GM19324 (cell line): ENCODE results near the gene ACHE.
A peak's percentile ranks its signal among the peaks of the same experiment; 100 is the strongest.
"Not testable (repeated sequence)": the region's sequence is repeated elsewhere in the genome, so short reads cannot be mapped to it uniquely, and the experiment has no call there.

Experiments used
- ATAC-seq: cut with Tn5 transposase; IDR thresholded peaks from one replicate; pipeline ENCODE4 v1.9.1; 2021; ENCODE audit warnings: mild to moderate bottlenecking, moderate library complexity; ENCODE audit not compliant: unreplicated experiment, low FRiP score

The ACHE gene

DNA sequence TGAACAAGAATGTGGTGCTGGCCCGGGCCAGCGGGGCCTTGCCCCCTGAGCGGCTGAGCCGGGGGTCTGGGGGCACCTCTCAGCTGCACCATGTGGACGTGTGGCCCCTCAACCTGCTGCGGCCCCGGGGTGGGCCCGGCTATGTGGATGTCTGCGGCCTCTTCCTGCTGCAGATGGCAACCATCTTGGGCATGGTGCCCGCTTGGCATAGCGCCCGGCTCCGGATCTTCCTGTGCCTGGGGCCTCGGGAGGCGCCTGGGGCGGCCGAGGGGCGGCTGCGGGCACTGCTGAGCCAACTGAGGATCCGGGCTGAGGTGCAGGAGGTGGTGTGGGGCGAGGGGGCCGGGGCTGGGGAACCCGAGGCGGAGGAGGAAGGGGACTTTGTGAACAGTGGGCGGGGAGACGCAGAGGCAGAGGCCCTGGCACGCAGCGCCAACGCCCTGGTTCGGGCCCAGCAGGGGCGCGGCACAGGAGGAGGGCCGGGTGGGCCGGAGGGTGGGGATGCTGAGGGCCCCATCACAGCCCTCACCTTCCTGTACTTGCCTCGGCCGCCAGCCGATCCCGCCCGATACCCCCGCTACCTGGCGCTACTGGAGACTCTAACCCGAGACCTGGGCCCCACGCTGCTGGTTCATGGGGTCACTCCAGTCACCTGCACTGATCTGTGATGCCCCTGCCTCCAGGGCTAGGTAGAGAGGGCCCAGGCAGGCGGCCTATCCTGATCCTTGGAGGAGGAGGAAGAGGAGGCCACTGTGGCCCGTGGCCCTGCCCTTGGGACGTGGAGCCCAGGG lies 29.6 kb downstream of the ACHE start:
- no peak for ATAC-seq

DNA sequence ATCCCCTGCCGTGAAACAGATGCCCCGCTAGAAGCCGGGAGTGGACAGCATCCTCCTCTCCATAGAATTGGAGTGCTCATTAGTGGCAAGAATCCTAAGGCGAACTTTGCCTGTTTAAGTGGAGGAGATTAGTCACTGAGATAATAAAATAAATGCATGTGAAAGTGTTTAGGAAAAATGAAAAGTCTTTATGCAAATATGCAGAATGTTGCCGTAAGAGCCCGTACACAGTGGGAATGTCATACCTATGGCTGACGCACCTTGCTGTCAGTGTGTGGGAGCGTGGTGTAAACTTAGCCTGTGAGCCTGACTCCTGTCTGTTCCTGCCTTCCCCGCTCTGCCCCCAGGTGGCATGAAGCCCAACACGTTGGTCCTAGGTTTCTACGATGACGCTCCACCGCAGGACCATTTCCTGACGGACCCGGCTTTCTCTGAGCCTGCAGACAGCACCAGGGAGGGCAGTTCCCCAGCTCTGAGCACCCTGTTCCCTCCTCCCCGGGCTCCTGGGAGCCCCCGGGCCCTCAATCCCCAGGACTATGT lies 30.2 kb downstream of the ACHE start:
- ATAC-seq = no peak

DNA sequence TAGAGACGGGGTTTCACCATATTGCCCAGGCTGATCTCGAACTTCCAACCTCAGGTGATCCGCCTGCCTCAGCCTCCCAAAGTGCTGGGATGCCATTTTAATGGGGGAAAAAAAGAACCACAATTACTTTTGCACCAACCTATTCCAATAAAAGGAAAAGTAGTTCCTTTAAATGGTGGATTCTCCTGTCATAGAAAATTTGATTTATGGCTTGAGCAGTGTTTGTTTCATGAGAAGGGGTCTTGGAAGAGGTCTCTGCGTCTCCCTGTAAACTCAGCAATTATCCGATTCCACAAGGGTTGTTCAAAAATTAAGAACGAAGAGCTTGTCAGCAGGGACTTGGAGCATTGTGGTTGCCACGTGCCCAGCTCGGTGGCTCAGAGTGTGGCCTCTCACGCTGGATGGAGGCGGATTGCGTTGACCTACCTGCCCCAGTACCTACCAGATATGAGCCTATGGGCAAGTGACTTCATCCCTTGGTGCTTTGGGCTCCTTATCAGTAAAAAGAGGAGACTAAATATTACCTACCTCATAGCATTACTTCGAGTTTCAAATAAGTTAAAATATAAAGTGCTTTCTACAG lies 31.3 kb downstream of the ACHE start:
- ATAC-seq = no peak

DNA sequence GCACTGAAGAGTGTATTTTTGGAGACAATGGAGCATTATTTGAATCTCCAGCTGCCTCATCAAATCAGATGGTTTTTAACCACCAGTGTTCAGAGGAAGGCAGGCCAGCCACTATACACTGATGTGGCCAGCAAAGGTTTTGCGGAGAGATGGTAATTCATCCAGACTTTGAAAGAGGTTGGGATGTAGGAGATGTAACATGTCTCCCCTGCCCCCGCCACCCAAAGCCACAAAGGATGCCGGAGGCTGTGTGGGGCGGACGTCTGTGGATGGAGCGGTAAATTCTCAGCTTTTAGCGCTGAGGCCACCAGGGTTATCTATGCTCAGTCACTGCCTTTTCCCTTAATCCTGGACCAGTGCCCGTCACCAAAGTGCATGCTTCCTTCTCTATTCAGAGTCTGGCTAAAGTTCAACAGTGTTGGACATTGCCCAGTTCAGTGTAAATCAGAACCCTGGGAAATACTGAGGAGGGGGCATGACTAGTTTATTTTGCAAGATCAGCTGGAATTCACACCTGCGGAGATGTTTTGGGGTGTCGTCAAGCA lies 32.2 kb downstream of the ACHE start:
- ATAC-seq = no peak

DNA sequence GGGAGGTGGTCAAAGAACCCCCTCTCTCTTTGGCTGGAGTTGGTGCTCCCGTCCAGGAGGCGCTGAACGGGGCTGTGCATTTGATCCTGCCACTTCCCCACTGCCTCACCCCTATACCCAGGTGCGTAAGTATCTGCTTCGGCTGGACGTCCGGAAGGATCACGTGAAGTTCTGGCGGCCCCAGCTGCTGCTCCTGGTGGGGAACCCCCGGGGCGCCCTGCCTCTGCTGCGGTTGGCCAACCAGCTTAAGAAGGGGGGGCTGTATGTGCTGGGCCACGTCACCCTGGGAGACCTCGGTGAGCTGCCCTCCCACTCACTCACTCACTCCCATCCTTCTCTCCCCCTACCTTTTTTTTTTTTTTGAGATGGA lies 34.1 kb downstream of the ACHE start:
- ATAC-seq = no peak

DNA sequence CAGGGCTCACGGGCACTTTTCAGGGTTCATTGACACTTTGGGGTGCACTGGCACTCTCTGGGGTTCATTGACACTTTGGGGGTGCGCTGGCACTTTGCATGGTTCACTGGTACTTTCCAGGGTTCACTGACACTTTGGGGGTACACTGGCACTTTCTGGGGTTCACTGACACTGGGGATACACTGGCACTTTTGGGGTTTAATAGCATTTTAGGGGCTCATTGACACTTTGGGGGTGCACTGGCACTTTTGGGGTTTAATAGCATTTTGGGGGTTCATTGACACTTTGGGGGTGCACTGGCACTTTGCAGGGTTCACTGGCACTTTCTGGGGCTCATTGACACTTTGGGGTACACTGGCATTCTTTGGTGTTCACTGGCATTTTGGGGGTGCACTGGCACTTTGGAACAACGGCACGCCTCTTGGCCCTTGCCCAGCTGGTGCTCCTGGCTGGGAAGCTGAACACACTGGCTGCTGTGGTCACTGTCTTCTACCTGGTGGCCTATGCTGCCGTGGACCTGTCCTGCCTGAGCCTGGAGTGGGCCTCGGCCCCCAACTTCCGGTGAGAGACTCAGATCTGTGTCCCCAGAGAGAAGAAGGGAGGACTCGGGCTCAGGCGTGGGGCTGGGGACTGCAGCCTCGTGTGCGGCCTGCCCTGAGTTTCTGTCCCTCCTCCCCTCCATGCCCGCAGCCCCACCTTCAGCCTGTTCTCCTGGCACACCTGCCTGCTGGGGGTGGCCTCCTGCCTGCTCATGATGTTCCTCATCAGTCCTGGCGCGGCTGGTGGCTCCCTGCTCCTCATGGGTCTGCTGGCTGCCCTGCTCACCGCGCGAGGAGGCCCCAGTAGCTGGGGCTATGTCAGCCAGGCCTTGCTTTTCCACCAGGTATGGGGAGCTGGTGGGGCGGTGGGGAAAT lies 34.7 kb downstream of the ACHE start:
- no peak for ATAC-seq

DNA sequence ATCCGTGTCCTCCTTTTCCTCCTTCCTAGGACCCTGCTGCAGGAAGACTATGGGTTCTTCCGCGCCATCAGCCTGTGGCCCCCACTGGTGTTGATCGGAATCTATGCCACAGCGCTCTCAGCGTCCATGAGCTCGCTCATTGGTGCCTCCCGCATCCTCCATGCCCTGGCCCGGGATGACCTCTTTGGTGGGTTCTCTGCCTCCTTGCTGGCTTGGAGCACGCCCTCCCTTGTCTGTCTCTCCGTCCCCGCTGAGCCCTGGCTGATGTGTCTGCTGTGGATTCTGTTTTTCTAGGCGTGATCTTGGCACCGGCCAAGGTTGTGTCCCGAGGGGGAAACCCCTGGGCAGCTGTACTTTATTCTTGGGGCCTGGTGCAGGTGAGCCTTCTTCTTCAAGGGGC lies 35.8 kb downstream of the ACHE start:
- ATAC-seq = no peak

DNA sequence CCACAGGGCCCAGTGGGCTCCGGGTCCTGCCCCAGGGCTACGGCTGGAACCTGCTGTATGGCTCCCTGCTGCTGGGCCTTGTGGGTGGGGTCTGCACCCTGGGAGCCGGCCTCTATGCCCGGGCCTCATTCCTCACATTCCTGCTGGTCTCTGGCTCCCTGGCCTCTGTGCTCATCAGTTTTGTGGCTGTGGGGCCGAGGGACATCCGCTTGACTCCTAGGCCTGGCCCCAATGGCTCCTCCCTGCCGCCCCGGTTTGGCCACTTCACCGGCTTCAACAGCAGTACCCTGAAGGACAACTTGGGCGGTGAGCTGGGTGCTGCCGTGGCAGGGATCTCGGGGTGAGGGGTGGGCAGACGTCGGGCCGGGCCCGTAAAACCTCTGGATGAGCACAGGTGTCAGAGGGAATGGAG lies 38.8 kb downstream of the ACHE start:
- no peak for ATAC-seq

DNA sequence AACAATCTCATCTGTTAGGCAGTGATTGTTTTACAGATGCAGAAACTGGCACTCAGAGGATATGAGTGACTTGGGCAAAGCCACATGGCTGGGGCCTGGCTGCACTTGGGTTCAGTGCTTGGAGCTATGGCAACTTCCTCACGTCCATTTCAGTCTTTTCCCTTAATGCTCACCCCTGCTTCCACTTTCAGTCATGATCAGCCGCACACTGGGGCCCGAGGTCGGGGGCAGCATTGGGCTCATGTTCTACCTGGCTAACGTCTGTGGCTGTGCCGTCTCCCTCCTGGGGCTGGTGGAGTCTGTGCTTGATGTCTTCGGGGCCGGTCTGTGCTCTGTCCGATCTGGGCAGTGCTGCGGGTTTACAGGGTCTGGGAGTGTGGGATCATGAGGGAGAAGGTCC lies 40.2 kb downstream of the ACHE start:
- ATAC-seq = no peak

DNA sequence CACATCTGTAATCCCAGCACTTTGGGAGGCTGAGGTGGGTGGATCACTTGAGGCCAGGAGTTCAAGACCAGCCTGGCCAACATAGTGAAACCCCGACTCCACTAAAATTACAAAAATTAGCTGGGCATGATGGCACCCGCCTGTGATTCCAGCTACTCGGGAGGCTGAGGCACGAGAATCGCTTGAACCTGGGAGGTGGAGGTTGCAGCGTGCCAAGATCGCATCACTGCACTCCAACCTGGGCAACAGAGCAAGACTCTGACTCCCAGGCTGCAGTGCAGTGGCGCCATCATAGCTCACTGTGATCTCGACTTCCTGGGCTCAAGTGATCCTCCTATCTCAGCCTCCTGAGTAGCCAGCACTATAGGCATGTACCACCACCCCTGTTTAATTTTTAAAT lies 40.8 kb downstream of the ACHE start:
- not testable (repeated sequence) for ATAC-seq

DNA sequence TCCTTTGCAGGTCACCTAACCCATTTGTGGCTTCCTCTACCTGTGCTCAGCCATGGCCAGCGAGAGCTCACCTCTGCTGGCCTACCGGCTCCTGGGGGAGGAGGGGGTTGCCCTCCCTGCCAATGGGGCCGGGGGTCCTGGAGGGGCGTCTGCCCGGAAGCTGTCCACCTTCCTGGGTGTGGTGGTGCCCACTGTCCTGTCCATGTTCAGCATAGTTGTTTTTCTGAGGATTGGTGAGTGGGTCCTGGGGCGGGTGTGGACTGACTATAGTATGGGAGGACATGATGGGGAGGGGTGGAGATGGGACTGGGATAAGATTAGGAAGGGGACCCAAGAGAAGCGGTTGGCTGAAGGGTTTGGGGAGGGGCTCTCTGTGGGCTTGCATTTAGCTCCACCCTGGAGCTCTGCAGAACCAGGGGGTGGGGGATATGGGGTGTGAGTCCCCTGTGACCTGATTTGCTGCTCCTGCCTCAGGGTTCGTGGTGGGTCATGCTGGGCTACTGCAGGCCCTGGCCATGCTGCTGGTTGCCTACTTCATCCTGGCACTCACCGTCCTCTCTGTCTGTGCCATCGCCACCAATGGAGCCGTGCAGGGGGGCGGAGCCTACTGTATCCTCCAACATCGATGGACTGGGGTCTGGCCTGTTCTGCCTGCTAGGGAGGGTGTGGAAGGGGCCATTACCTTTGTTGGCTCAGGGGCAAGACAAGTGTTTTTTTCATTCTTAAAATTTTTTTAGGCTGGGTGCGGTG lies 41.4 kb downstream of the ACHE start:
- ATAC-seq = no peak

DNA sequence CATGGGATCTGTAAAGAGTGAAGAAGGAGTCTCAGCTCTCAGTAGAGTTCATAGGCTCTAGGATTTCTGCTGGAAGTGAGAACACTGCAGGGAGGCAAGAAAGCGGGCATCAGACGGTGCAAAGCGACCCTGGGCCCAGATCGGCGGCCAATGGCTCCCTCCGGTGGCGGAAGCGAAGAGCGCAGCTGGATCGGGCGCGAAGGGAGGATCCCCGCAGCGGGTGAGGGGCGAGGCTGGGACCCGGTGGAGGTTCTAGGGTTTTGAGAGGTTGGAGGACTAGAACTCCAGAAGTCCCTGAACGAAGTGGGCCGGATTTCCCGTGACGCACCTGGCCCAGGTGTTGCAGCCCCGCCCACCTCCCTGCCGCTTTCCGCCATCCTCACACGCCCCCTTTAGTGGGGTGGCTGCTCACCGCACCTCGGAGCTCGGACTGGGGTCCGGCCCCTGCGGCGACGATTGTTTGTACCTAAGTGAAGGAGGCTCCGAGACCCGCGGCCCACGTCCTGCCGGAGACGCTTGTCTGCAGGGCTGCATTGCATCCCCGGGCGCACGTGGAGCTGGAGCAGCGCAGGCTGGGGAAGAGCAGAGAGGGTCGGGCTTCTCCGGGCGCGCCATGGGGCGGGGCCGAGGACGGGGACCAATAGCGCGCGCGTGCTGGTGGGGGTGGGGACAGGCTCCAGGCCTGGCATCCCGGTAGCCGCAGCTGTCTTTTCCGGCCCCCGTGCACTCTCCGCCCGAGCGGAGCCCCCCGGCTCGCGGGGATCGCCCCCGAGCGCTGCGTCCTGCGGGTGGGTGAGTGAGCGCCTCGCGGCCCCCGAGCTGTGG lies 43.4 kb downstream of the ACHE start, which contains the start of gene SLC12A9:
SLC12A9 (plus strand) TSS at position 666 of the 825 bp plus-strand sequence. CDS start 1,485 bp downstream, outside the sequence.
- peak; percentile 91 for ATAC-seq

DNA sequence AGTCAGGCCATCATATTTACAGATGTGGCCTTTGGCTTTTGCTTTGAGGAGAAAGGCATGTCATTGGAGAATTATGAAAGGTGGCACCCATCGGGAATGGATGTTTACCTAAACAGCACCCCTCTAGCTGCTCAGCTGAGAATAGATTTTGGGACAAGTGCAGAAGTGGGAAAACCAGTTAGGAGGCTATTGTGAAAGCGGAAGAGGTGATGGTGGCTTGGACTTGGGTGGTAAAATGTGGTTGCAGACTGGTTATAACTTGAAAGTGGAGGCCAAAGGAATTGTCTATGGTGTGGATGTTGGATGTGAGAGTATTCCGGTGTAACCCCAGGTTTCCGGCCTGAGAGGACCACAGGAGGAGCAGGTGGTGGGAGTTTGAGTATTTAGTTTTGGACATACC lies 48.3 kb downstream of the ACHE start:
- ATAC-seq = no peak

DNA sequence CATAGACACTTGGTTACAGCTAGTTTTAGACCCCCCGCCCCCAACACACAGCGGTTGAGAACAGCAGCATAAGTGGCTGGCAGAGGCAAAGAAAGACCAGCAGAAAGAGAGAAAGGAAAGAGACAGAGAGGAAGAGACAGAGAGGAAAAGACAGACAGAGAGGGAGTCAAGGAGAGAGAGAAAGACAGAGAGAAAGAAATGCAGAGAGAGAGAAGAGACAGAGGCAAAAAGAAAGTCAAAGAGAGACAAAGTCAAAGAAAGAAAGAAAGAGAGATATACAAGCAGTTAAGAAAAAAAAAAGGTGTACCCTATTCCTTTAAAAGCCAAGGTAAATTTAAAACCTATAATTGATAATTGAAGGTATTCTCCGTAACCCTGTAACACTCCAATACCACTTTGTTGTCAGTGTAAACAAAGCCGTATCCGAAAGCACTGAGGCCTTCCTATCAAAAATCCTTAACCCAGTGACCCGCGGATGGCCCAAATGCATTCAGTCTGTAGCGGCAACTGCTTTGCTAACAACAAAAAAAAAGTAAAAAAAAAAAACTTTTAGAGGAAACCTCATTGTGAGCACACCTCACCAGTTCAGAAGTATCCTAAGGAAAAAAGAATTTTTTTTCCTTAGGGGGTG lies 55.1 kb downstream of the ACHE start:
- ATAC-seq = no peak
